Astrocyte of the cerebellum (primary cell): ENCODE results near the gene BICD1.

ENCODE experiments used
- DNase-seq: peaks from one replicate; pipeline ENCODE4 v3.0.0-alpha.2; 2011; ENCODE audit warnings: low read depth
- H3K4me3 ChIP-seq: 2 replicates; pipeline ENCODE4 v1.5.1; 2011; ENCODE audit warnings: mild to moderate bottlenecking, low read depth, low read length, moderate library complexity
- in situ Hi-C: cut with HindIII; loops from 2 replicates; pipeline ENCODE4 v1.10.0; 2017; ENCODE audit warnings: low sequenced_read_pairs
- TF ChIP-seq, protein P1 (sequence below): IDR thresholded peaks from 2 replicates; pipeline ENCODE4 v1.5.1; 2012; ENCODE audit warnings: low read length, low read depth, moderate library complexity, mild to moderate bottlenecking; ENCODE audit errors: missing control alignments

The BICD1 gene

DNA sequence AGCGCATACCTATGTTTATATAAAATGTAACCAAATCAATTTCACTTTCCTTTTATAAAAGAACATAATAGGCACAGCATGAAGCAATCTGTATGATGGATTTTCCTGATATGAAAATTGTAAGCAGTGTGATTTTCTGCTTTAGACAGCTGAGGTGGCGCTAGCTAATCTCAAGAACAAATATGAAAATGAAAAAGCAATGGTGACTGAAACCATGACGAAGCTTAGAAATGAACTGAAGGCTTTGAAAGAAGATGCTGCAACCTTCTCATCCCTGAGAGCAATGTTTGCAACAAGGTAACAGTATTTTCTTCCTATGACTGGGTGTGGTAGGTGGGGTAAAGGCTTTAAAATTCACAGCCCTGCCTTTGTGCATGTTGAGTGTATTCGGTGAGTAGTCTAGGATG is 227.7 kb downstream of the BICD1 start:
- DNase-seq, result no peak

DNA sequence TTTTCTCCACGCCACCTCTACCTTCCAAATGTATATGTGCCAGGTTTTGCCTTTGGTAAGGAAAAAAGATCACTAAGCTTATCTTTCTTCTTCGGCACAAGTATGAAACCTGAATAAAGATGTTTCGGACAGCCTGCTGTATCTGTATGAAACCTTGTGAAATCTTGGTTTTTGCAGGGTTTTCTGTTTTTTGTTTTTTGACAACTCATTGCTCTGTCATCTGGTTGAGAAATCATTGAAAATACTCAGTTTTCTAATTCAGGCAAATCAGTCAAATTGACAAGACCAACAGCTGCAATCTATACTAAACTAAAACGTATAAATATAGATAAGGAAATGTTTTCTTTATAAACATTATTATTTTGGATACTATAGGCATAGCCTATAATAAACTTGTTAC is 229.6 kb downstream of the BICD1 start:
- H3K4me3 ChIP-seq, result no peak overlapping the region
- DNase-seq, result no peak
- in situ Hi-C loops, result no loop called here
- TF ChIP-seq, protein P1, sequence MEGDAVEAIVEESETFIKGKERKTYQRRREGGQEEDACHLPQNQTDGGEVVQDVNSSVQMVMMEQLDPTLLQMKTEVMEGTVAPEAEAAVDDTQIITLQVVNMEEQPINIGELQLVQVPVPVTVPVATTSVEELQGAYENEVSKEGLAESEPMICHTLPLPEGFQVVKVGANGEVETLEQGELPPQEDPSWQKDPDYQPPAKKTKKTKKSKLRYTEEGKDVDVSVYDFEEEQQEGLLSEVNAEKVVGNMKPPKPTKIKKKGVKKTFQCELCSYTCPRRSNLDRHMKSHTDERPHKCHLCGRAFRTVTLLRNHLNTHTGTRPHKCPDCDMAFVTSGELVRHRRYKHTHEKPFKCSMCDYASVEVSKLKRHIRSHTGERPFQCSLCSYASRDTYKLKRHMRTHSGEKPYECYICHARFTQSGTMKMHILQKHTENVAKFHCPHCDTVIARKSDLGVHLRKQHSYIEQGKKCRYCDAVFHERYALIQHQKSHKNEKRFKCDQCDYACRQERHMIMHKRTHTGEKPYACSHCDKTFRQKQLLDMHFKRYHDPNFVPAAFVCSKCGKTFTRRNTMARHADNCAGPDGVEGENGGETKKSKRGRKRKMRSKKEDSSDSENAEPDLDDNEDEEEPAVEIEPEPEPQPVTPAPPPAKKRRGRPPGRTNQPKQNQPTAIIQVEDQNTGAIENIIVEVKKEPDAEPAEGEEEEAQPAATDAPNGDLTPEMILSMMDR, result no peak

More for the DNA sequence above, 227.7 kb downstream of the BICD1 start:
- TF ChIP-seq, protein P1, result no peak
- in situ Hi-C loops, result no loop called here
- H3K4me3 ChIP-seq, result no peak overlapping the region

DNA sequence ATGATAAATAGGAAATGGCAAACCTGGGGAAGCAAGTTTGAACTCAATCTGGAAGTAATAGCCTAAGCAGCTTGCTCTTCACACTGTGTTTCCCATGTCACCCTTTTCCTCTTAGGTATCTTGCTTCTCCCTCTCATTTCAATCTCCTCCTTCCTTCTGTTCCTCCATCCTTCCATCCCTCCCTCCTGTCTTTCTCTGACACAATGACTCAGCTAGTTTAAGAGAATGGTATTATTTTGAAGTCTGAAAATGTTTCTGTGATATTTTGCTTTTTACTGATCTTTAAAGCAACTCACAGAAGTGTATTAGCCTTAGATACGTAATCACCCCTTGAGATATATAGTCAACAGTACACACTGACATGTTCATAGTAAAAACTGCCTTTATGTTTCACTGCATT is 236.8 kb downstream of the BICD1 start:
- TF ChIP-seq, protein P1, result no peak
- in situ Hi-C loops, result no loop called here
- no peak for DNase-seq
- no peak overlapping the region for H3K4me3 ChIP-seq

DNA sequence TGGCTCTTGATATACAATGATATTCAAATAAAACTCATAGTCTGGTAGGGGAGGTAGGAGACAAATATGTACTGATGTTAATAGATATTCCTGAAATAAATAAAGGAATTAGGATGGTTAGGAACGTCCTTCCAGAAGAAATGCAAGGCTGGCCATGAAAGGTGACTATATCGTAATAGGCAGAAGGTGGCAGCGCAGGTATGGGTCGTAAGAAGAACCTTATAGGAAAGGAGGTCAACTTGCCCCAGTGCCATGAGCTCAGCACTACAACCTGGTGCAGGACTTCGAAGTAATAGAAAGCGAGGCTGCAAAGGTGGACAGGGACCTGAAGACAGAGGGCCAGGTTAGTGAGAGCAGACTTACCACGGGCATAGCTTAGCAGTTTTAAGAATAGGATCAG is 237.4 kb downstream of the BICD1 start:
- TF ChIP-seq, protein P1, result no peak
- in situ Hi-C loops, result no loop called here
- no peak overlapping the region for H3K4me3 ChIP-seq
- DNase-seq, result no peak

DNA sequence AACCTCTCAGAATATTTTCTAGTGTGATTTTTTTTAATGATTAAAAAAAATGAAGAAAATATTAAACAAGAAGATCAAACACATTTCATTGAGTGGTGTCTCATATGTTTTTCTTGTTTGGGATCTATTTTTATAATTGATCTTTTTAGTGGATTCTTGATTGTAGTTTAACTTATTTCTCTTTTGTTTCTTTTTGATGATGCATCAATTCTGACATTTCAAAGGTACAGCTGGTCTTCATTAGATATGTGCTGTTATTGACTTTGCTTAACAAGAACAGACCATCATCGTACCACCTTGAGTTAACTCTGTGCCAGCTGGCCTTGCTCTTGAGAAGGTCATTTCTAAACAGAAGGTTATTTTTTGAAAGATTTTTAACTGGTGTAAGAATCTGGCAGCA is 246.9 kb downstream of the BICD1 start:
- DNase-seq, result no peak
- H3K4me3 ChIP-seq, result no peak overlapping the region
- in situ Hi-C loops, result no loop called here
- TF ChIP-seq, protein P1, result no peak

DNA sequence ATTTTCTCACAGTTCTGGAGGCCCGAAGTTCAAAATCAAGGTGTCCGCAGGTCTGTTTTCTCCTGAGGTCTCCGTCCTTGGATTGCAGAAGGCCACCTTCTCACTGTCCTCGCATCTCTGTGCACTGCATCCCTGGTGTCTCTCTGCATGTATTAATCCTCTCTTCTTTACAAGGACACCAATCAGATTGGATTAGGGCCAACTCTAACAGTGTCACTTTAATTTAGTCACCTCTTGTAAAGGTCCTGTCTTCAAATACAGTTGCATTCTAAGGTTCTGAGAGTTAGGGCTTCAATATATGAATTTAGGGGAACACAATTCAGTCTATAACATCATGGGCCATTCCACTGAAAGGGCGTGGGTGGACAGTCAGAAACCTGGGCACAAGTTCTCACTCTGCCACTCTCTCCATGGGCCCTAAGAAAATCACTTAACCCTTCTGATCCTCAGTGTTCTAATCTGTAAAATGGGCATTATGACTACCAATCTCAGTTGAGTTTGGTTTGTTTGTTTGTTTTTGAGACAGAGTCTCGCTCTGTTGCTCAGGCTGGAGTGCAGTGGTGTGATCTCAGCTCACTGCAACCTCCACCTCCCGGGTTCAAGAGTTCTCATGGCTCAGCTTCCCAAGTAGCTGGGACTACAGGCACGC is 251.1 kb downstream of the BICD1 start:
- DNase-seq, result no peak
- in situ Hi-C loops, result no loop called here
- TF ChIP-seq, protein P1, result no peak
- no peak overlapping the region for H3K4me3 ChIP-seq
